NCI-H446 (cell line): ENCODE results near the gene SNX22.
A peak's percentile ranks its signal among the peaks of the same experiment; 100 is the strongest.

Source experiments
- DNase-seq, 2 experiments: peaks; one replicate each; lab custom pipeline; 2025; lab: John Stamatoyannopoulos, UW

The SNX22 gene

DNA sequence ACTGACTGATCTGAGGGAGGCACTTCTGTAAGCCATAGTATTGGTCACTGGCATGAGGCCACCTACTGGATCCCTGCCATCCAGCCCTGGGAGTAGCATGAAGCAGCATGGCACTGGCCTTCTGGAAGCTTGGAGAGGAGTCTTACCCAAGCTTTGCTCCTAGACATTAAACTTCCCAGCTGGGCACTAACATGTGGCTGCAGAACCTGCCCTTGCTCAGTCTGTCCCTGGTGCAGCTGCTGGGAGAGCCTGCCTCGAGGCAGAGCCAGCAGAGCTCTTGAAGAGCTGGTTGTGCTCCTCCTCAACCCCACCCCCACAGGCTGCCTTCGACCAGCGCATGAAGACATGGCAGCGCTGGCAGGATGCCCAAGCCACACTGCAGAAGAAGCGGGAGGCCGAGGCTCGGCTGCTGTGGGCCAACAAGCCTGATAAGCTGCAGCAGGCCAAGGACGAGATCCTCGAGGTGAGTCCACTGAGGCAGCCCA is 17.1 kb upstream of the SNX22 start:
- peak in 1 of 2 experiments; percentile 37 for DNase-seq

GRCh38 chr15:64136347-64136746 is 15.2 kb upstream of the SNX22 start:
- no peak for DNase-seq

GRCh38 chr15:64137226-64137833 is 14.2 kb upstream of the SNX22 start:
- no peak for DNase-seq

DNA sequence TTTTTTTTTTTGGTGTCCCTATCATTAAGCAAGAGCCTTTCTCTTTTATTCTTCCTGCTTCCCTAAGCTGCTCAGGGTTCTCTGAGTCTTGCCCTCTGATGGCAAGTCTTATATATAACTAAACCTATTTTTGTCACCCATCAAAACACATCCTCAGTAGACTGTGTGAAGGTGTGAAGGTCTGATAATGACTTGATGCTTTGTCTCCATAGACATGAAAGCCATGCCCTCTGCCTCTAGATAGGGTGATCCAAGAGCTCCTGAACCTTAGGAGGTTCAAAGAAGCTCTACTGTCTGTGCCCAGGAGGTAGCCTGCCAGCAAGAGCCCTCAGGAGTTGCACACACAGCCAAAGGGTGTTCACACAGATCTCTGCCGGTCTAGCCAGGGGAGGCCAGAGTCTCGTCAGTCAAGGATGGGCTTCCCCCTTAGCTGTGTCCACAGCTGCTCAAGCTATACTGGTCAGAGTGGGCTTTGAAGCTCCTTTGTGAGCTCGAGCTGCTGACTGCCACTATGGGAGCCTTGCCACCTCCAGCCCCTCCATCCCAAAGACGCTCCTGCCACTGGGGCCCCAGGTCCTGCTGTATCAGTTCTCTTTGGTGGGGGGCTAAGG is 13.1 kb upstream of the SNX22 start:
- no peak for DNase-seq

DNA sequence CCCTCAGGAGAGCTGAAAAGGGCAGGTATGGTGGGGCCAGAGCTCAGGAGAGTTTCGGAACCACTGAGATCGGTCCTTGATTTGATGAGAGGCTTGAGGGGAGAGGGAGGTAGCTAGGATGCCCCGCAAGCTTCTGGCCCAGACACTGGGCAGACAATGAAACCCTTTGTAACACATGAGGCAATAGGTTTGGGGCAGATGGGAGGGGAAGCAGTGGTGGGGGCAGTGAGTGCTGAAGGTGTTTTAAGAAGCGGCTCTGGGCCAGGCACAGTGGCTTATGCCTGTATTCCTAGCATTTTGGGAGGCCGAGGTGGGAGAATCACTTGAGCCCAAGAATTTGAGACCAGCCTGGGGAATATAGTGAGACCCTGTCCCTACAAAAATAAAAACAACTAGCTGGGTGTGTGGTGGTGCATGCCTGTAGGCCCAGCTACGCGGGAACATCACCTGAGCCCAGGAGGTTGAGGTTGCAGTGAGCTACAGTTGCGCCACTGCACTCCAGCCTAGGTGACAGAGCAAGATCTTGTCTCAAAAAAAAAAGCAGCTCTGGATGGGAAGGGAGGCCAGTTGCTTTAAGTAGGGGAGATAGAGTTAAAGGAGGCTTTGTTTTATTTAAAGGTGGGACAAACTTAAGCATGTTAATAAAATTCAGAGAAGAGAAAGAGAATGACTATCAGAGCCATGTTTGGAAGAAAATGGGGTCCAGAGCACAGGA is 9.6 kb upstream of the SNX22 start:
- DNase-seq: no peak

- DNase-seq: no peak
These were observed 8.3 kb upstream of the SNX22 start for GRCh38 chr15:64143276-64143675.

GRCh38 chr15:64144192-64144564 is 7.4 kb upstream of the SNX22 start:
- no peak for DNase-seq

GRCh38 chr15:64144565-64145281 is 6.8 kb upstream of the SNX22 start:
- no peak for DNase-seq

- DNase-seq: no peak
These were observed 5.5 kb upstream of the SNX22 start for GRCh38 chr15:64146041-64146440.

GRCh38 chr15:64146520-64146884 is 5.0 kb upstream of the SNX22 start:
- DNase-seq: no peak

- no peak for DNase-seq
These were observed 4.4 kb upstream of the SNX22 start for GRCh38 chr15:64146885-64147681.

DNA sequence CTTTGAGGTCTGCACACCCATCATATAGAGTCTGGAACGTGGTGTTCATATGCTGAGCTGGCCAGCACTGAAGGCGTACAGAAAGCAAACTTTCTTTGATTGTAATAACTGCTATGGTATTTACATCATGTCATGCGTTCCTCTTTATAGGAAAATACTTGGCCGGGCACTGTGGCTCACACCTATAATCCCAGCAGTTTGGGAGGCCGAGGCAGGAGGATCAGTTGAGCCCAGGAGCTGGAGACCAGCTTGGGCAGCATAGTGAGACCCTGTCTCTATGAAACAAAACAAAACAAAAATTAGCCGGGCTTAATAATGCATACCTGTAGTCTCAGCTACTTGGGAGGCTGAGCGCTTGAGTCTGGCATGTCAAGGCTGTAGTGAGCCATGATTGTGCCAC is 3.4 kb upstream of the SNX22 start:
- DNase-seq: no peak

GRCh38 chr15:64148581-64148980 is 3.0 kb upstream of the SNX22 start:
- DNase-seq: no peak

DNA sequence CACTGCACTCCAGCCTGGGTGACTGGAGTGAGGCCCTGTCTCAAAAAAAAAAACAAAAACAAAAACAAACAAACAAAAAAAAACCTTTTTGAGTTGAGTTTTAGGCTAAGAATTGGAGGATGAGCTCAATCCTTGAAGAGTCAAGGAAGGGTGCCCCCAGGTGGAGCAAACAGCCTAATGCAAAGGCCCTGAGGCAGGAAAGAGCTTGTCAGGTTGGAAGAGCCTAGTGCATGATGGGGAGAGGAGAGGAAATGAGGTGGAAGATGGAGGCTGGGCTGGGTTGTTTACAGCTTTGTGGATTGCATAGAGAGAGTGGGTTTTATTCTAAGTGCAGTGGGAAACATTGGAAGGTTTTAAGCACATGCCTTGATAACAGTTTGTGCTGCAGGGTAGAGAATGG is 2.1 kb upstream of the SNX22 start:
- peak in 1 of 2 experiments; percentile 25 for DNase-seq

DNA sequence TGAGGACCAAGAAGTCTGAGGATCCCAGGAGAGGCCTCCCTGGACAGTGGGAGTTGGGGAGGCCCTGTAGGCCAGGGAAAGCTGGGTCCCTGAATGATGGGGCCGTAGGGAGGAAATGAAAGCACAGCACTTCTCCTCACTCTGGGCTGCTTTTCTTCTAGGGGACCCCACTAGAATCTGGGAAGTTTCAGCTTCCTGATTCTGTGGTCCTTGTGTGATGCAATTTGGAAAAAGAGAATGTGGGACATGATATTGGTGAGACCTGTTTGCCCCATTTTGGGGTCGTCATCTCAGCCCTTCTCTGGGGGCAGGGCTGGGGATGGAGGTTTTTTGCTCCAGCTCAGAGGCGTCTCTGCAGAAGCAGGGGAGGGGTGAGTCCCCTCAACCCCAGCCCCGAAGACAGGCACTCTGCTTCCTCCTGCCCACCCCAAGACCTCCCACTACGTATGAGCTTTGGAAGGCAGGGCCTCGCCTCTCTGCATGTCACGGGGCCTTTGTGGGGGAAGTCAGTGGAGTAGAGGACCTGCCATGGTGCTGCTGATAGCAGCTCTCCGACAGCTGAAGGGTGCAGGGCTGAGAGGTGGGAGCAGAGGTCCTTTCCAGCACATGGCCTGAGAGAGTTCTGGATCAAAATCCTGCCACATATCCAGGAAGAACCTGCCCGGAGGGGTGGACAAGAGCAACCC is 1.5 kb upstream of the SNX22 start:
- DNase-seq: no peak

- DNase-seq: peak in 1 of 2 experiments; percentile 37
These were observed 1.2 kb downstream of the SNX22 start for GRCh38 chr15:64152507-64153387.

DNA sequence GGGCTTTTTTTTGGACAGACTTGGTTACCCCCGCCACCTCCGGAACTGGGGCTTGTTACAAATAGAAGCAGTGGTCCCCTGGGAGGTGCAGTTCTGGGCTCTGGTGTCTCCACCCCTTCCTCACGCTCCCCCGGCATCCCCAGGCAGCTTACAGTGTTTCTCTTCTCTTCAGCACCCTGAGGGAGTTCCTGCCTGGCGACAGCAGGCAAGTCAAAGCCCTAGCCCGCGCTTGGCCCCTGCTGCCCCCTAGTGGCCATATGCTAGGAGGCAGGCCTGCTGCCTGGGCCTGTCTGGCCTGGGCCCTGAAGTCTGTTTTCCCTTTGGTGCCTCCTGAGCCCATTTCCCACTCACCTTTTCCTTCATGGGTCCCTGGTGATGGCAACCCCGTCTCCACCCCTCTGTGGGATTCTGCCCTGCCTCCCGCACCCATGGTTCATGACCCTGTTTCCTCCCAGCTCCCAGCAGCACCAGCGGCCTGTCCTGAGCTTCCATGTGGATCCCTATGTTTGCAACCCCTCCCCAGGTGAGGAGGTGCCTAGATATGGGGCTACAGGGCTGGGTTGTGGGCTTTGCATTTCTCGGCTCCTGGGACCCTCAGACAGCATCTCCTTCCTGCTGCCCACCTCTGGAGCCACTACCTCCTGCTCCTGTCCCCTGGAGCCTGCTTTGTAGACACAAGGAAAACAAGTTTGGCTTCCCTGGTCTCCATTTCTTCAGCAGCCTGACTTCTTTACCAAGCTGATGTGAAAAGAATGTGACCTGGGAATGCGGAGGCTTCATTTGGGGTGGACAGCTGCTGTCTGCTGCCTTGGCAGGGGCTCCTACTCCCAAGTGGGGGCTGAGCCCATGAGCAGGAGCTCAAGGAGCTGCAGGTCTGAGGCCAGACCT is 2.2 kb downstream of the SNX22 start:
- DNase-seq: peak; percentile 48 to 81

- no peak for DNase-seq
These were observed 4.5 kb downstream of the SNX22 start for GRCh38 chr15:64155802-64156651.
